ENCODE results near the gene A1BG. TPM values are rescaled to one million over a fixed set of nuclear protein-coding genes. Genes with fewer than 3 reads are reported as not detected.

Gene A1BG
- polyA plus RNA-seq, 3 donors = 30.2 to 54.5 (median 35.3) TPM

GRCh38 chr19:58380662-58381459, 27.6 kb upstream of the A1BG start, which contains the start of gene ZNF837:
ZNF837 (minus strand) TSS chr19:58381030; CDS start chr19:58369332, 11,698 bp downstream.
- Histone ChIP-seq H3K9ac (ENCODE audit: insufficient read depth, low read length, poor library complexity, severe bottlenecking) (peak within 1 kb of the TSS; percentile 80), H3K4me2 (replicated peaks; ENCODE audit: extremely low read depth, low read length, poor library complexity, severe bottlenecking) (peak within 1 kb of the TSS; percentile 95), H3K27me3 (ENCODE audit: control insufficient read depth in 2 of 2, insufficient read depth in 2 of 2, low read length in 2 of 2) (no peaks in the 10 kb centered on the region), H3K4me3 (replicated peaks in 1 of 3; ENCODE audit: low read depth in 2 of 3, low read length in 3 of 3) (peak within 1 kb of the TSS; percentile 54 to 86 (median 78)), H4K20me1 (ENCODE audit: insufficient read depth, low read length) (no peaks in the 10 kb centered on the region), H3K4me1 (ENCODE audit: control insufficient read depth in 1 of 2, insufficient read depth in 2 of 2, low read length in 2 of 2) (peaks cover 25 to 31% of the 10 kb centered on the region in 2 donors), H2AFZ (ENCODE audit: insufficient read depth, low read depth, low read length, poor library complexity, severe bottlenecking) (peak within 1 kb of the TSS; percentile 99), H3K27ac (ENCODE audit: low read depth in 1 of 2, low read length in 2 of 2) (peak within 1 kb of the TSS; percentile 81 to 95), H3K79me2 (ENCODE audit: insufficient read depth, low read length) (no peaks in the 10 kb centered on the region), H3K9me3 (replicated peaks in 1 of 2; ENCODE audit: control insufficient read depth in 1 of 2, insufficient read depth in 1 of 2, low read length in 2 of 2) (no peaks in the 10 kb centered on the region), H3K36me3 (replicated peaks in 1 of 2; ENCODE audit: control insufficient read depth in 1 of 2, insufficient read depth in 2 of 2, low read length in 2 of 2) (no peaks in the 10 kb centered on the region)
- WGBS (ENCODE audit: insufficient coverage) = under 1% methylated on average over 71 of the region's 83 CpGs
- Mint-ChIP-seq H3K4me1 (peaks cover 28% of the 10 kb centered on the region), H3K36me3 (peaks cover 0 to 3% of the 10 kb centered on the region in 2 donors), H3K27ac (peak within 1 kb of the TSS; percentile 78 to 98 (median 95)), H3K4me3 (peak within 1 kb of the TSS; percentile 82 to 92), H3K9me3 (peaks cover 0 to 3% (median 0%) of the 10 kb centered on the region in 7 donors), H3K27me3 (ENCODE audit: low read depth in 3 of 3) (peaks cover 0 to 2% (median 0%) of the 10 kb centered on the region in 3 donors)
- DNase-seq = peak; percentile 99 to 100 (median 100)
- intact Hi-C loops (cut with micrococcal nuclease) = loop anchor here (2.0 kb wide), 2 partner anchors 54 to 198 kb away; partner anchors contain the start of genes ZSCAN22 (in 2 of the 2) and ZNF274 (in 1 of the 2)
- TF ChIP-seq CTCF (IDR thresholded peaks at IDR 0.05) = no peak

GRCh38 chr19:58380037-58380661, 26.9 kb upstream of the A1BG start:
- Histone ChIP-seq H3K27ac (ENCODE audit: low read depth in 1 of 2, low read length in 2 of 2) (peak overlapping the region; percentile 61 to 95), H3K9me3 (replicated peaks in 1 of 2; ENCODE audit: control insufficient read depth in 1 of 2, insufficient read depth in 1 of 2, low read length in 2 of 2) (no peaks in the 10 kb centered on the region), H3K9ac (ENCODE audit: insufficient read depth, low read length, poor library complexity, severe bottlenecking) (peak overlapping the region; percentile 80), H3K36me3 (replicated peaks in 1 of 2; ENCODE audit: control insufficient read depth in 1 of 2, insufficient read depth in 2 of 2, low read length in 2 of 2) (no peaks in the 10 kb centered on the region), H3K4me2 (replicated peaks; ENCODE audit: extremely low read depth, low read length, poor library complexity, severe bottlenecking) (peak overlapping the region; percentile 95), H3K4me3 (replicated peaks in 1 of 3; ENCODE audit: low read depth in 2 of 3, low read length in 3 of 3) (peak overlapping the region; percentile 54 to 86 (median 78)), H3K4me1 (ENCODE audit: control insufficient read depth in 1 of 2, insufficient read depth in 2 of 2, low read length in 2 of 2) (peaks cover 20 to 25% of the 10 kb centered on the region in 2 donors), H4K20me1 (ENCODE audit: insufficient read depth, low read length) (no peaks in the 10 kb centered on the region), H3K79me2 (ENCODE audit: insufficient read depth, low read length) (no peaks in the 10 kb centered on the region), H2AFZ (ENCODE audit: insufficient read depth, low read depth, low read length, poor library complexity, severe bottlenecking) (peak overlapping the region; percentile 99), H3K27me3 (ENCODE audit: control insufficient read depth in 2 of 2, insufficient read depth in 2 of 2, low read length in 2 of 2) (no peaks in the 10 kb centered on the region)
- H3K9me3 Mint-ChIP-seq = peaks cover 0 to 3% (median 0%) of the 10 kb centered on the region in 7 donors
- no peak for TF ChIP-seq CTCF (IDR thresholded peaks at IDR 0.05)
- intact Hi-C loops (cut with micrococcal nuclease) = loop anchor here (2.0 kb wide), 2 partner anchors 53 to 197 kb away; partner anchors contain the start of genes ZSCAN22 (in 2 of the 2) and ZNF274 (in 1 of the 2)
- peaks cover 22% of the 10 kb centered on the region for H3K4me1 Mint-ChIP-seq
- 6% methylated on average over 23 of the region's 24 CpGs for WGBS (ENCODE audit: insufficient coverage)
- H3K36me3 Mint-ChIP-seq = peaks cover 0 to 3% of the 10 kb centered on the region in 2 donors
- H3K27ac Mint-ChIP-seq = peak overlapping the region; percentile 2 to 97 (median 93)
- H3K4me3 Mint-ChIP-seq = peak overlapping the region; percentile 82 to 92
- DNase-seq = no peak
- peaks cover 0 to 2% (median 0%) of the 10 kb centered on the region in 3 donors for H3K27me3 Mint-ChIP-seq (ENCODE audit: low read depth in 3 of 3)
